ENCODE data around the gene TMC2.

GRCh38 chr20:2625062-2625461, 88.7 kb downstream of the TMC2 start:
- TF ChIP-seq POLR2AphosphoS5 (IDR thresholded peaks at IDR 0.05), result no peak
- TF ChIP-seq CTCF (IDR thresholded peaks at IDR 0.05 in 8 of 11, conservative IDR thresholded peaks at IDR 0.05 in 3 of 11), result no peak
- no peak for TF ChIP-seq POLR2A (IDR thresholded peaks at IDR 0.05)

Measured in spleen (tissue), 7 donors.